Measurements from ENCODE around the gene SPOPL. TPM values are rescaled to one million over a fixed set of nuclear protein-coding genes. Genes with fewer than 3 reads are reported as not detected.

SPOPL gene
- total RNA-seq, 1 experiment from 2014 or later = 21.8 TPM

DNA sequence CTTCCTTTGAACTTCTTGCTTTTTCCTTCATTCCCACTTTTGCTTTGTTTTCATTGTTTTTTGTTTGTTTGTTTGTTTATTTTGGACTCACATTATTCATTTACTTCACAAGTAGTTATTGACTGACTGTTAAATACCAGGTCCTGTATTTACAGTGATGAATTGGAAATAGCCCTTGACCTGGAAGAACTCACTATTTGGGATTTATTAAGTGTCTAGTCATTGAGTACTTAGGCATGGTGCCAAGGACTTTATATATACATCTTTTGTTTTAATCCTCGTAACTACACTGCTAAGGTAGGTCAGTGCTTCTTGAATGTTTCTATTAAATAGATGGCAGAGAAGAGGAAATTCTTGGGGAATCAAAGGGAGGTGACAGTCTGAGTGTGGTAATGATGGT lies 11.1 kb downstream of the SPOPL start:
- Histone ChIP-seq H3K4me3 (ENCODE audit: low read depth in 2 of 2, low read length in 2 of 2) (no peak overlapping the region), H3K27ac (ENCODE audit: low read length) (no peak overlapping the region), H3K4me1 (ENCODE audit: control insufficient read depth, insufficient read depth, low read length) (peaks cover 10% of the 10 kb centered on the region; the same call in 1 of the 2 replicates), H3K36me3 (ENCODE audit: control insufficient read depth, insufficient read depth, low read length) (no peaks in the 10 kb centered on the region), H3K9me3 (ENCODE audit: control insufficient read depth, insufficient read depth, low read depth, low read length) (no peaks in the 10 kb centered on the region), H3K27me3 (ENCODE audit: control insufficient read depth, insufficient read depth, low read length) (no peaks in the 10 kb centered on the region)
- in situ Hi-C loops (cut with HindIII; ENCODE audit: low pct_unique_long_range_greater_than_20kb, low sequenced_read_pairs) (no loop called here), intact Hi-C loops (cut with micrococcal nuclease; ENCODE audit: unreplicated experiment) (no loop called here)
- ChIA-PET POLR2A (no interaction called here), CTCF (no interaction called here)
- BruUV-seq (replicated peaks) = no TSS peak
- TF ChIP-seq SIN3A (IDR thresholded peaks at IDR 0.05; ENCODE audit: borderline replicate concordance, insufficient read depth, low read depth, low read length) = no peak
- TF ChIP-seq, protein P1, sequence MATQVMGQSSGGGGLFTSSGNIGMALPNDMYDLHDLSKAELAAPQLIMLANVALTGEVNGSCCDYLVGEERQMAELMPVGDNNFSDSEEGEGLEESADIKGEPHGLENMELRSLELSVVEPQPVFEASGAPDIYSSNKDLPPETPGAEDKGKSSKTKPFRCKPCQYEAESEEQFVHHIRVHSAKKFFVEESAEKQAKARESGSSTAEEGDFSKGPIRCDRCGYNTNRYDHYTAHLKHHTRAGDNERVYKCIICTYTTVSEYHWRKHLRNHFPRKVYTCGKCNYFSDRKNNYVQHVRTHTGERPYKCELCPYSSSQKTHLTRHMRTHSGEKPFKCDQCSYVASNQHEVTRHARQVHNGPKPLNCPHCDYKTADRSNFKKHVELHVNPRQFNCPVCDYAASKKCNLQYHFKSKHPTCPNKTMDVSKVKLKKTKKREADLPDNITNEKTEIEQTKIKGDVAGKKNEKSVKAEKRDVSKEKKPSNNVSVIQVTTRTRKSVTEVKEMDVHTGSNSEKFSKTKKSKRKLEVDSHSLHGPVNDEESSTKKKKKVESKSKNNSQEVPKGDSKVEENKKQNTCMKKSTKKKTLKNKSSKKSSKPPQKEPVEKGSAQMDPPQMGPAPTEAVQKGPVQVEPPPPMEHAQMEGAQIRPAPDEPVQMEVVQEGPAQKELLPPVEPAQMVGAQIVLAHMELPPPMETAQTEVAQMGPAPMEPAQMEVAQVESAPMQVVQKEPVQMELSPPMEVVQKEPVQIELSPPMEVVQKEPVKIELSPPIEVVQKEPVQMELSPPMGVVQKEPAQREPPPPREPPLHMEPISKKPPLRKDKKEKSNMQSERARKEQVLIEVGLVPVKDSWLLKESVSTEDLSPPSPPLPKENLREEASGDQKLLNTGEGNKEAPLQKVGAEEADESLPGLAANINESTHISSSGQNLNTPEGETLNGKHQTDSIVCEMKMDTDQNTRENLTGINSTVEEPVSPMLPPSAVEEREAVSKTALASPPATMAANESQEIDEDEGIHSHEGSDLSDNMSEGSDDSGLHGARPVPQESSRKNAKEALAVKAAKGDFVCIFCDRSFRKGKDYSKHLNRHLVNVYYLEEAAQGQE (IDR thresholded peaks at IDR 0.05; ENCODE audit: insufficient read depth in 1 of 2, low read depth in 2 of 2, low read length in 1 of 2) = no peak
- no peak for TF ChIP-seq TCF7L2 (IDR thresholded peaks at IDR 0.05; ENCODE audit: low read depth, low read length)
- no peak for TF ChIP-seq POLR2AphosphoS5 (IDR thresholded peaks at IDR 0.05; ENCODE audit: low read depth, low read length)
- TF ChIP-seq, protein P2, sequence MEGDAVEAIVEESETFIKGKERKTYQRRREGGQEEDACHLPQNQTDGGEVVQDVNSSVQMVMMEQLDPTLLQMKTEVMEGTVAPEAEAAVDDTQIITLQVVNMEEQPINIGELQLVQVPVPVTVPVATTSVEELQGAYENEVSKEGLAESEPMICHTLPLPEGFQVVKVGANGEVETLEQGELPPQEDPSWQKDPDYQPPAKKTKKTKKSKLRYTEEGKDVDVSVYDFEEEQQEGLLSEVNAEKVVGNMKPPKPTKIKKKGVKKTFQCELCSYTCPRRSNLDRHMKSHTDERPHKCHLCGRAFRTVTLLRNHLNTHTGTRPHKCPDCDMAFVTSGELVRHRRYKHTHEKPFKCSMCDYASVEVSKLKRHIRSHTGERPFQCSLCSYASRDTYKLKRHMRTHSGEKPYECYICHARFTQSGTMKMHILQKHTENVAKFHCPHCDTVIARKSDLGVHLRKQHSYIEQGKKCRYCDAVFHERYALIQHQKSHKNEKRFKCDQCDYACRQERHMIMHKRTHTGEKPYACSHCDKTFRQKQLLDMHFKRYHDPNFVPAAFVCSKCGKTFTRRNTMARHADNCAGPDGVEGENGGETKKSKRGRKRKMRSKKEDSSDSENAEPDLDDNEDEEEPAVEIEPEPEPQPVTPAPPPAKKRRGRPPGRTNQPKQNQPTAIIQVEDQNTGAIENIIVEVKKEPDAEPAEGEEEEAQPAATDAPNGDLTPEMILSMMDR (IDR thresholded peaks at IDR 0.05) = no peak
- ATAC-seq = no peak
- DNase-seq (ENCODE audit: low read depth, low spot score) = no peak

DNA sequence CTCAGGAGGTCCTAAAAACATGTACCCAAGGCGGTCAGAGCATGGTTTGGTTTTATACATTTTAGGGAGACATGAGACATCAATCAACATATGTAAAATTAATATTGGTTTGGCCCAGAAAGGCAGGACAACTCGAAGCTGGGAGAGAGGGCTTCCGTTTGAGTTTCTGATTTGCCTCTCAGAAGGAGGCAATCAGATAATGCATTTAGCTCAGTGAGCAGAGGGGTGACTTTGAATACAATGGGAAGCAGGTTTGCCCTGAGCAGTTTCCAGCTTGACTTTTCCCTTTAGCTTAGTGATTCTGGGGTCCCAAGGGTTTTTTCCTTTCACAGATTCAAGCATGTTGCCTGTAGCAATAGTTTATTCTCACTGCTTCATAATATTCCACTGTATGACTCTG lies 12.6 kb downstream of the SPOPL start:
- peaks cover 10% of the 10 kb centered on the region; the same call in 1 of the 2 replicates for H3K4me1 ChIP-seq (ENCODE audit: control insufficient read depth, insufficient read depth, low read length)
- no peaks in the 10 kb centered on the region for H3K9me3 ChIP-seq (ENCODE audit: control insufficient read depth, insufficient read depth, low read depth, low read length)
- no peak overlapping the region for H3K27ac ChIP-seq (ENCODE audit: low read length)
- in situ Hi-C loops (cut with HindIII; ENCODE audit: low pct_unique_long_range_greater_than_20kb, low sequenced_read_pairs) = no loop called here
- ChIA-PET POLR2A (no interaction called here), CTCF (no interaction called here)
- no peak overlapping the region for H3K4me3 ChIP-seq (ENCODE audit: low read depth in 2 of 2, low read length in 2 of 2)
- BruUV-seq (replicated peaks) = no TSS peak
- TF ChIP-seq, protein P1 (IDR thresholded peaks at IDR 0.05; ENCODE audit: insufficient read depth in 1 of 2, low read depth in 2 of 2, low read length in 1 of 2) = no peak
- TF ChIP-seq SIN3A (IDR thresholded peaks at IDR 0.05; ENCODE audit: borderline replicate concordance, insufficient read depth, low read depth, low read length) = no peak
- no peak for TF ChIP-seq POLR2AphosphoS5 (IDR thresholded peaks at IDR 0.05; ENCODE audit: low read depth, low read length)
- no peak for TF ChIP-seq TCF7L2 (IDR thresholded peaks at IDR 0.05; ENCODE audit: low read depth, low read length)
- TF ChIP-seq, protein P2 (IDR thresholded peaks at IDR 0.05) = no peak
- ATAC-seq = no peak
- no peak for DNase-seq (ENCODE audit: low read depth, low spot score)
- no peaks in the 10 kb centered on the region for H3K36me3 ChIP-seq (ENCODE audit: control insufficient read depth, insufficient read depth, low read length)
- no peaks in the 10 kb centered on the region for H3K27me3 ChIP-seq (ENCODE audit: control insufficient read depth, insufficient read depth, low read length)
- intact Hi-C loops (cut with micrococcal nuclease; ENCODE audit: unreplicated experiment) = no loop called here

Data from Panc1 (cell line).